Epithelial cell of esophagus (primary cell): ENCODE measurements around the gene TPT1.

Source experiments
- DNase-seq: peaks from one replicate; pipeline ENCODE4 v3.0.0; 2010; ENCODE audit warnings: low read depth
- H3K4me3 ChIP-seq: 2 replicates; pipeline ENCODE4 v1.5.1; 2011; ENCODE audit warnings: mild to moderate bottlenecking, low read length, control low read depth
- CTCF ChIP-seq: IDR thresholded peaks from 2 replicates; pipeline ENCODE4 v1.5.1; 2011; ENCODE audit warnings: low read depth, mild to moderate bottlenecking, low read length, control low read depth, inconsistent platforms; ENCODE audit not compliant: insufficient read depth; ENCODE audit errors: missing control alignments

The TPT1 gene

GRCh38 chr13:45336025-45336800 lies 4.8 kb downstream of the TPT1 start:
- DNase-seq: no peak
- no peak overlapping the region for H3K4me3 ChIP-seq
- no peak for TF ChIP-seq CTCF

DNA sequence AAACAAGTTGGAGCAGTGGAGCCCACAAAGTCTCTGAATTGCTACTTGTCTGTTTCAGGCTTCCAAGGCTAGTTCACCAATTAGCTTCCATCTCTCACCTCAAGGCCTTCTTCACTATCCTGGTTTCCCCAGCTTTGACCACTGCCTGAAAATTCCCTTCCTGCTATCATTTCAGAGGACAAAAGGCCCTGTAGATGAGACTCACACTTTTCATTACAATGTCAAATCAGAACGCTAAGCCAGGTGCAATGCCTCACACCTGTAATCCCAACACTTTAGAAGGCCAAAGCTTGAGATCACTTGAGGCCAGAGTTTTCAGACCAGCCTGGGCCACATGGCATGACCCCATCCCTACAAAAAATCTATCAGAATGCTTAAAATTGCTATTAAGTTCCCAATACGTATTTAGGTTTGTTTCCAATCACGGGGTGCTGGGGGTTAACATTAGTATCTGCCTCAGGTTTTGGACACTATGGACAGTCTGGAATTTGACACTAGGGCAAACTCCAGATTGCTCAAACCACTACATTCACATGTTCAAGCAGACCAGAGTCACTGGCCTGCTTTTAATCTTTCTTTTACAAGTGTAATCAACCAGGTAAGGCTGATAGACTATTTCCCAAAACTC lies 5.5 kb downstream of the TPT1 start:
- DNase-seq: no peak
- no peak overlapping the region for H3K4me3 ChIP-seq
- no peak for TF ChIP-seq CTCF

- H3K4me3 ChIP-seq: no peak overlapping the region
- TF ChIP-seq CTCF: no peak
- no peak for DNase-seq
These were observed 6.7 kb downstream of the TPT1 start for GRCh38 chr13:45333977-45334922.

GRCh38 chr13:45333251-45333976 lies 7.6 kb downstream of the TPT1 start:
- no peak for TF ChIP-seq CTCF
- no peak for DNase-seq
- no peak overlapping the region for H3K4me3 ChIP-seq

- TF ChIP-seq CTCF: no peak
- DNase-seq: no peak
- no peak overlapping the region for H3K4me3 ChIP-seq
These were observed 8.2 kb downstream of the TPT1 start for GRCh38 chr13:45332831-45333219.

- no peak overlapping the region for H3K4me3 ChIP-seq
- no peak for TF ChIP-seq CTCF
- peak; percentile 86 for DNase-seq
These were observed 8.8 kb downstream of the TPT1 start for GRCh38 chr13:45332036-45332830.
